Left ventricle myocardium superior (tissue), 1 donor: ENCODE results near the gene OPN3. TPM values are rescaled to one million over a fixed set of nuclear protein-coding genes. Genes with fewer than 3 reads are reported as not detected.
A peak's percentile ranks its signal among the peaks of the same experiment; 100 is the strongest.

Experiments
- ATAC-seq: fragments of 200-7000 bp; cut with Tn5 transposase; one replicate; pipeline ENCODE4 v1.9.1; 2020; ENCODE audit warnings: mild to moderate bottlenecking, moderate library complexity
- DNase-seq: peaks from one replicate; pipeline ENCODE4 v3.0.0-alpha.2; 2020
- intact Hi-C: fragments of 100-400 bp; cut with micrococcal nuclease; formaldehyde crosslinking; loops from one replicate; pipeline ENCODE4 v1.11.0; 2022
- total RNA-seq: library from RNA; stranded (reverse); fragmentation: NEBNext Ultra II Directional; extraction: Animal tissue kit (Norgen Biotek cat#: 25700); gene quantifications from one replicate; pipeline ENCODE4 v1.2.1, GENCODE V29; 2021
- donor health status: DM: no; HTN: yes; CAD: no; lungs with severe emphysema.

The OPN3 gene
- total RNA-seq, 1 donor from 2014 or later: 4.3 TPM

DNA sequence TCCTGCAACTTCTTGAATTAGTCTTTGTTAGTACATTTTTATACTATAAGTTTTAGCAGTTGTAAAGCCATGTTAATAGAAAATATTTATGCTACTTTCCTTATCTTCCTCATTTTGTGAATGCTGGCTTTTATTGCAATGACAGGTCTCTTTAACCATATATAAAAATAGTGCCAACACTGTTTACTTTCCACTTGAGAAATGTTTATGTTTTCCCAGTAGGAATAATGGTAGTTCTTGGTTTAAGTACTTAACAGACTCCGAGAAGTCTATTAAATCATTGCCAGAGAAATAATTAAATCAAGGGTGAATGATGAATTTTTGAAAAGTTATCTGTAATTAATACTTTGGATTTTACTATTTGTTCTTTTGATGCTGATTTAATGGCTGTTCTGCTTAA, 9.7 kb downstream of the OPN3 start:
- ATAC-seq (no peak), DNase-seq (no peak)
- intact Hi-C loops: loop anchor here (10.0 kb wide), 1 partner anchor 106 kb away; no protein-coding TSS in a partner anchor

DNA sequence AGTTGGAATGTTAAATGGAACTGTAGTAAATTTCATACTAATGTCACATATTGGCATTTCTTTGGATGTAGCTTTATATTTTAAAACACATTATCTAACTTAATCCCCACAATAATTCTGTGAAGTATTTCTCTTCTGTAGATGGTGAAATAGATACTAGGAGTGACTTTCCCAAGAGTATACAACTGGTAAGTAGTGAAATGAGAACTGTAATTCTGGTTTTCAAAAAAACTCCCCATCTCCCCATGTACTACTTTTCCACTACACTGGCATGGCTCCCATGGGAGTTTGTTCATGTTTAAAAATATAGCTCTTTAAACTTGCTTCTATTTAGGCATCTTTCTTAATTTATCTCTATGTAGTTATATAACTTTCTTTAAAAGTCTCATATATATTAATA, 10.2 kb downstream of the OPN3 start:
- intact Hi-C loops: loop anchor here (10.0 kb wide), 1 partner anchor 105 kb away; no protein-coding TSS in a partner anchor
- DNase-seq (no peak), ATAC-seq (no peak)

DNA sequence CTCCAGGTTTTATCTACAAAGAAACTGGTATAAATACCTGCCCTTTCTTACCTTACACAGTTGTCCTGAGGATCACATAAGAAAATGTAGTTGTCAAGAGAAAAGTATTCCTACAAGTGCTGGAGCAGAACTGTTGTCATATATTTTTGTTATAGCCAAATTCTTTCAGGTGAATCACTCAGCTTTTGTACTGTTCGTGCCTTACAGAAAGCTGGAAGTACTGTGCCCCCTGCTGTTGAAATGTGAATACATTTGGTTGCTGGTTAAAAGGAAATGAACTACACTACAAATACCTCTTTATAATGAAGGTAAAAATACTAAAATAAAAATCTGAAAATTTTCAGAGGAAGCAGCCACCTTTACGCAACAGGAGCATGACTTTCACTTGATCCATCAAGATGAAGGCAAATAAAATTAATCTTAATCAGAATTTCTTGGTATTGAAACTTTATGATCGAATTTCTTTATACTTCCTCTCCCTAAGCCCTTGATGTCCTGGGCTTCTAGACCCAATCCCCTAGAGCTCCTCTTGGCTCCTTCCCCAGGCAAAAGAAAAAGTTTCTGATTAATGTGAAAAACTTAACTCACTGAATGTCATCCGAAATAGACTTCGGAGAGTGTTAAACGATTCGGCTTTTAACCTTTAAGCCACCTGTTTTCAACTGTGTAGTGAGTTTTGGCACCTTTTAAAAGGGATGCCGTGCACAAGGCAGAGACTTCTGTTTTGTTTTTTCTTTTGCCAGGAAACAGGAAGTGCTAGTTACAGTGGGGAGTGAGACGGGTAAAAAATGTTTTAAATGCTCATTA, 12.5 kb downstream of the OPN3 start:
- DNase-seq (no peak), ATAC-seq (no peak)
- intact Hi-C loops: no loop called here

DNA sequence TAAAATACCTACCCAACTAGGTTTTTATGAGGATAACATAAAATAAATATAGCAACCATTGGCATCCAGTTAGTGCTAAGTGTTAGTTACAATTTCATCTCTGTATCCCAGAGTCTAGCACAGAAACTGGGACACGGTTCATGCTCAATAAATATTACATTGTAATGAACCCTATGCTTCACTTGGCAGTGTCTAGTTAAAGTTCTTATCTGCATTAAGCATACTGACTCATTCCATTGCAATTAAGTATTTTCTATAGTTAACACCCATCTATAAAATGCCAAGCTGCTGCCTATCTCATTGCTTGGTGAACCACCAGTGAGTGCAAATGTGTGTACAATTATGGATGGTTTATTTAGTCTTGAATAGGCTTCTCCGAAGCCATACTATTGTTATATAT, 15.2 kb downstream of the OPN3 start:
- intact Hi-C loops: no loop called here
- DNase-seq (no peak), ATAC-seq (no peak)

DNA sequence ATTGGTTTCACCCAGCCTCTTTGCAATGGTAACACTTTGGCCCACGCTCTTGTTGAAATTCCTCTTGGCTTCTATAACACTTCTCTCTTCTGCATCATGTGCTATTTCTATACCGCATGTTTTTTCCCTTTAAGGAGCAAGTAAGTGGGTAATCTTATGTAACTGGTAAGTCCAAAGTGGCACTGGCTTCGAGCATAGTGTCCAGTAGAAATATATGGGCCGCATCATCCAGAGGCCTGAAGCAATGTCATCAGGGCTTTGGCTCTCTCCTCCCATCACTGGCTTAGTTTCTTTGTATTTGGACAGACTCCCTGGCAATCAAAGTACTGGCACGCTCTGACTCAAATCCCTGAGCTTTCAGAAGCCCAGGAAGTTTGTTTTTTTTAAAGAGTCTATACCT, 17.5 kb downstream of the OPN3 start:
- intact Hi-C loops: no loop called here
- ATAC-seq (peak; percentile 47), DNase-seq (no peak)

DNA sequence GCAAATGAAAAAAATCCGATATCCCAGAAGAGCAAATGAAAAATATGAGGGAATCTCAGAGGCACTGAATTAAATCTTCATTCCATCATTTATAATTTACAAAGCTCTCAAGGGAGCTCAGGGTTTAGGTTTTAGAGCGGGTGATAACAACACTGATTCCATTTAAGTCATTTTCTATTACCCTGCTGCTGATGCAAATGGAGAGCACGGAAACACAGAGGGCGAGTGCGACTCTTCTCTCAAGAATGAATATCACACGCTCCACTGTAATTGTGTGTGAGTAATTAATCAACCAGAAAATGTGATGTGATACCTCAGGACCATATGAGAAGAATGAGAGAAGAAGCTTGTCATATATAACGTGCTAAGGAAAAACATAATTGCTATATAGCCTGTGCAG, 22.7 kb downstream of the OPN3 start:
- intact Hi-C loops: loop anchor here (10.0 kb wide), 1 partner anchor 227 kb away; the partner anchor contains the start of gene EXO1
- no peak for DNase-seq
- ATAC-seq: no peak

DNA sequence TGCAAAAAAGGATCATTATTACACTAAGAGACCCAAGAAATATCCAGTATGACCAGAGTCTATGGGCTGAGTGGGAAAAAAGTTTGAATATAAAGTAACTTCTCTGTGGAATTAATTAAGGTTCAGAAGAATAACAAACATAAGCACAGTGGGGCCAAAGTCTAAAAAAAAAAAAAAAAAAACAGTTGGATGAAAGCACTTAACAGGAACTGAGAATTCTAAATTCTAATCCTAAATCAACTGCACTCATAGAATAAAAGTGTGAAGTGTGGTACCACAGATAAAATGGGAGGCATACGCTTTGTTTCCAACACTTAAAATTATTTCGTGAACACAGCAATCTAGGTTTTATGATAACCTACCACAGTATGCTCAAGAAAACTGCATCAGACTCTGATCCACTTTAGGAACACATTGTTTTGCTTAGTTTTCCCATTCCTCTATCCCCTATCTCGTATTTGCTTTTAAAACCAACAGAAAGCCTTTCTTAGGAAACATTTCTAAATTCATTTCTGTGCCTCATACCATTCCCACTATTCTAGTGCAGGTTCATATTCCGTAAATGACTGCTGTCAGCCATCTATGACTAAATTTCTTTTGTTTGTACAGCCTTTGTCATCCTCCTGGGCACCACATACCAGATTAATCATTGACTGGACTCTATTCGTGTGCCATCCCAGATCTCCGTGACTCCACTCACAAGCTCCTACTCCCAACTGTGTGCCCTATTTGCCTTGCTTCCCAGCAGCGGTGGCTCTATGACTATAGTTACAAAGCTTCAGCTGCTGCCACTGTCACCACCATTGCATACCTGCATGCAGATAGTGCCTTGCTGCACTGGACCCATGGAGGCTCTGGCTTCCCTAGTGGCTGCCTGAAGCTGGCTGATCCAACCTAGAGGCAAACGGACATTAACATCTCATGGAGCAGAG, 24.9 kb downstream of the OPN3 start:
- DNase-seq (no peak), ATAC-seq (no peak)
- intact Hi-C loops: loop anchor here (10.0 kb wide), 1 partner anchor 229 kb away; the partner anchor contains the start of gene EXO1

DNA sequence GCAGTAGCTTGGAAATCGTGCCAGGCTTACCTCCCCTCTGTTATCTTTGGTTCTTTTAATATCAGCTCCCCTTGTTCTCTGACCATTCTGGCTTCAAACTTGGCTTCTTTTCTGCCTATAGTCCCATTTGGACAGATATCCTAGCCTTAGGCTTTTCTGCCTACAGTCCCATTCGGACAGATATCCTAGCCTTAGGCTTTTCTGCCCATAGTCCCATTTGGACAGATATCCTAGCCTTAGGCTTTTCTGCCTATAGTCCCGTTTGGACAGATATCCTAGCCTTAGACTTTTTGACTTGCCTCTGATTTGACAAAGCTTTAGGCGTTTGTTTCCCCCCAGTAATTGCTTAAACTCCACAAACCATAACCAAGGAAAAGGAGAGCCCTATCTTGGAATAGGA, 25.6 kb downstream of the OPN3 start:
- no peak for DNase-seq
- no peak for ATAC-seq
- intact Hi-C loops: loop anchor here (10.0 kb wide), 1 partner anchor 230 kb away; the partner anchor contains the start of gene EXO1

DNA sequence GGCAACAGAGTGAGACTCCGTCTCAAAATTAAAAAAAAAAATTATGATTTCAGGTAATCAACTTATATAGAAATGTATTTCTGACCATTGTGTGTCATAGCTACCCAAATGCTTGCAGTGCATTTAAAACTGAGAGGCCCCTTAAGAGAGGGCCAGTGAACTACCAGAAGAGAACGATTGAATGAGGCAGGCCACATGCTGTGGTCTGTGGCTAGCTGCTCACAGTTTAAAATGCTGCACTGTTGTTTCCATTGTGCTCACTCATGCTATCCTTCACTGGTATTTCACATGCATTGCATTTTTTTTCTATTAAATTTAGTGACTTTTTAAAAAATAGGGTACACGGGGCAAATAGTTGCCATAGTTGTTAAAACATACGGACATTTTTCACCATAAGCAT, 26.0 kb downstream of the OPN3 start:
- intact Hi-C loops: loop anchor here (10.0 kb wide), 1 partner anchor 231 kb away; the partner anchor contains the start of gene EXO1
- DNase-seq: no peak
- no peak for ATAC-seq

DNA sequence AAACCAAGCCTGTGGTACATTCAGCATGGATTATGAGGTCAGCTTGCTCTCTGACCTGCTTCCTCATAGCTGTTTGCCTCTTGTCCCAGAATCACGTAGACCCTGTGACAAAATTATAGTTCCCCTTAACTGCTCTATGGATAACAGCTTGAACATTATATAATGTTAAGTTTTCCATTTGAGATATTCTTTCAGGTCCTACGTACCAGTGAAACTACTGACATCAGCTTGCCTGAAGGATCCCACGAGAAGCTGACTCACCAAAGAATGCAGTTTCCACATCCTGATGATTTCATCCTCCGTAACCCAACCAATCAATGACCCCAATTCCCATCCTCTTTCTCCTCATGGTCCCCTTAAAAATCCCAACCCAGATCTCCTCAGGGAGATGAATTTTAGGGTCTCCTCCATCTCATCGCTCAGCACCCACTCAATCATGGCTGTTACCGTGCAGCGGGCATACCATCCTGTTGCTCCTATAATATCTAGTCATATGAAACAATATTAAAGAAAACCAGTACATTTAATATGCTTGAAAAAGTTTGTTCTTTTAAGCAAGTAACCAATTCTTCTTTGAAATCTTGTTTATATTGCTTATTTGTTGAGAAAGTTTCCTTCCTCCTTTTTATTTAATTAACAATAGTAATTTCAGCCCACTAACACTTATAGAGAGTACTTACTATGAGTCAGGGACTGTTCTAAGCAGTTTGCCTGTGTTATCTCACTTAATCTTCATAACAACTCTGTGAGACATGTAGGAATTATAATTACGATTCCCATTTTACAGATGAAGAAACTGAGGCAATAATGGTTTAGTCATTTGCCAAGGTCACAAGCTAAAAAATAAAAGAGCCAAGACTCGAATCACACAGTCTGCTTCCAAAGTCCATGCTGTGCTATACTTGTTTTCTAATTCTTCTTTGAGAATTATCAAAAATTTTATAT, 27.4 kb downstream of the OPN3 start:
- DNase-seq (no peak), ATAC-seq (no peak)
- intact Hi-C loops: loop anchor here (10.0 kb wide), 1 partner anchor 232 kb away; the partner anchor contains the start of gene EXO1

DNA sequence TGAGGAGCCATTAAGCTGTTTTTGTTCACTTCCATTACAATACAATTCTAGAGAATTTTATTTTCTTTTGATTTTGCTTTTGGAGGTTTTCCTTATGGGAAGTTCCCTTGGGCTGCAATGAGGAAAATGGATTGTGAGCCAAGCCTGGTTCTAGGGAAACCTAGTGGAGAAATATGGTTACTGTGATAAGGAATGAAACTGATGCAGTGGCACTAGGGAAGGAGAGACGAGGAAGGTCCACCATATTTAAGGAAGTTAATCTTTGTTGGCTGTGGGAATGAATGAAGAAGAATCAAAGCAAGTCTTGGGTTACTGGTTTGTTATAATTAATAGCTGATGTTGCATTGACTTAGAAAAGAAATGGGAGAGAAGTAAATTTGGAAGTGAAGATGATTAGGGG, 28.4 kb downstream of the OPN3 start:
- intact Hi-C loops: loop anchor here (10.0 kb wide), 1 partner anchor 233 kb away; the partner anchor contains the start of gene EXO1
- ATAC-seq (no peak), DNase-seq (no peak)

DNA sequence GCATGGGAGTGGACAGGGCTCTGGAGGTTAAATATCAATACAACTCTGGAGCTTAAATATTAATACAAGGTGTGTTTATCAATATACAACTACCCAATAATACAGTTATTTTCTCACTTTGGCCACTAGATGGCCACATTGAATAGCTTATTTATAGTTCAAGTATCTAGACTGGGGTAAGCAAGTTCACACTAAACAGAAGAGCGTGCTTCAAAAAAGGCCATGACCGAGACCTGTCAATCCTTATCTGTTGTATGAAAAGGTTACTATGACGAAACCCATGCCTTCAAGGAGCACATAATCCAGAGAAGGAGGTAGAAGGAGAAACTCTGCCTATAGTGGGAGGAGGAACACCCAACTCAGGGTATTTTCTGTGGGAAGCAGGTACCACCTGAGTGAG, 29.1 kb downstream of the OPN3 start:
- intact Hi-C loops: loop anchor here (10.0 kb wide), 1 partner anchor 234 kb away; the partner anchor contains the start of gene EXO1
- ATAC-seq: peak; percentile 91
- DNase-seq: no peak

DNA sequence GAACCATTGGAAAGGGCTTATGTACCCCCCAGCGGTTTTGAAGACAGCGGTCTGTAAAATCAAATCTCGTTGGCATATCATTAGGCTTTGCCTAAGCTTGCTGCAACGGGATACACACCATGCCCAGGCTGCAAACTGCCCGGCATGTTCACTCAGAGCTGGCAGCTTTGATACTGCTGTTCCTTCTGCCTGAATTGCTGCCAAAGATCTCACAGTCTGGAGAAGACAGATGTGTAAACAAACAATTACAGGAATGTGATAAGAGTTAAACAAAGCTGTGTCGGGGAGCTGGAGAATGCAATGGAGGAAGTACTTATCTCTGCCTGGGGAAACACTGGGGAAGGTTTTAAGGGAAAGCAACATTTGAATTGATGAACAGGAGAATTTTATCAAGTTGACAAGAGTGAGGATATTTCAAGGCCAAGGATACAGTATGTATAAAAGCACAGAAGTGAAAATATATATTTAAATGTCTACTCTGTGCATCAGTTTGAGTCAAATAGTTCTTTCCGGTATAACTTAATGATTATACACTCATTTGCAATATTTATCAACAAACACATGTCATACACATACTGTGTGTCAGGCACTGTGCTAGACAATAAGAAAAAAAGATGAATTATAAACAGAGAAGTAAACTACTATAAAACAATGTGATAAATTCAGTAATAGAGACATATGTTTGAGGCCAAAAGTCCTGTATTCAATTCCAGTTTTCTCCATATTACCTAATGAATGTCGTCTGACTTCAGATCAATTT, 29.9 kb downstream of the OPN3 start:
- ATAC-seq: peak; percentile 85
- no peak for DNase-seq
- intact Hi-C loops: loop anchor here (10.0 kb wide), 1 partner anchor 235 kb away; the partner anchor contains the start of gene EXO1

DNA sequence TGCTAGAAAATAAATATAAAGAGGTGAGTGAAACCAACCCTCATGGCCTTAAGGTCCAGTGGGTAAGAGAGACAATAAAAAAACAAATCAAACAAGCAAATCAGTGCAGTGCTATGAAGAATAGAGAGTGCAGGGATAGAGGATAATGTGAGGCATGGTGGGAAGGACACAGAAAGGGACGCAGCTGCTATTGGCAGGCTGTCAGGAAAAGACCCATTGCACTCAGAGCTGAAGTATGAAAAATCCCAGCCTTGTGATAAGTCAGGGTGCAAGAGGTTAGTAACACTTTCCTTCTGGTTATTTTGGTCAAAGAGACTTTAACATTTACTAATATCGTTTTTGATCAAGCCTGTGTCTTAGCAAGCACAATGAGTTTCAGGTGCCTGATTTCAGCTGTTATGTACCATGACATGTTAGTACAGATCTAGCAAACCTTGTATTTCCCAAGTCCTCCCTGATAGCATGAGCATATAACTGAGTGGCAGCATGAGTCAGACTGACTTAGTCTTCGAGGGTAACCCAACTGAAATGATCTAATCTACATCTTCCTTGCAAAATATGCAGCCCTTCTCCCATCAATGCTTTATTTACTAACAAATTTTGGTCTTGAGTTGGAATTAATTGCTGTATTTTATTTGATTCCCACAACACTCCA, 31.7 kb downstream of the OPN3 start:
- DNase-seq: no peak
- intact Hi-C loops: no loop called here
- ATAC-seq: no peak

DNA sequence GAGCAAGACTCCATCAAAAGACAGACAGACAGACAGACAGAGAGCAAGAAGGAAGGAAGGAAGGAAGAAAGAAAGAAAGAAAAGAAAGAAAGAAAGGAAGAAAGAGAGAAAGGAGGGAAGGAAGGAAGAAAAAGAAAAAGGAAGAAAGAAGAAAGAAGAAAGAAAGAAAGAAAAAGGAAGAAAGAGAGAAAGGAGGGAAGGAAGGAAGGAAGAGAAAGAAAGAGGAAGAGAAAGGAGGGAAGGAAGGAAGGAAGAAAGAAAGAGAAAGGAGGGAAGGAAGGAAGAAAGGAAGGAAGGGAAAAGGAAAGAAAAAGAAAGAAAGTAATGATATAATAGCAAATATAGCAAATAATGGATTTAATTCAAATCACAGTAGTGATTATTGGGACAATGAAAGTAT, 32.7 kb downstream of the OPN3 start:
- intact Hi-C loops: no loop called here
- DNase-seq (no peak), ATAC-seq (no peak)

DNA sequence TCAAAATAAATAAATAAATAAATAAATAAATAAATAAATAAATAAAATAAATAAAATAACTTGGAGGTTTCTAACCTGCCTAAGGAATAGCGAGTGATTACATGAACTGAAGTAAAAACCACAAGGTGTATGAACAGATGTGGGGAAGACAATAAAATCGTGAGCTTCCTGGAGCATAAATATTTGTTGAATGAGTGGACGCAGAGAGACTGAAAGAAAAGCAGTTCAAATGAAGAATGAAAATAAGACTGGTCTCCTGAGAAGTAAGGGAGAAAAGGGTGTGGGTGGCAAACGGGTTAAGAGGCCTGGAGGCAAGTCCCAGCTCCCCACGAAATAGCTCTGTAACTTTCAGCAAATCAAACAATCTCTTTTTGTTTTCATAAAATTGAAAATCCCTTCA, 33.6 kb downstream of the OPN3 start:
- DNase-seq (no peak), ATAC-seq (no peak)
- intact Hi-C loops: no loop called here

DNA sequence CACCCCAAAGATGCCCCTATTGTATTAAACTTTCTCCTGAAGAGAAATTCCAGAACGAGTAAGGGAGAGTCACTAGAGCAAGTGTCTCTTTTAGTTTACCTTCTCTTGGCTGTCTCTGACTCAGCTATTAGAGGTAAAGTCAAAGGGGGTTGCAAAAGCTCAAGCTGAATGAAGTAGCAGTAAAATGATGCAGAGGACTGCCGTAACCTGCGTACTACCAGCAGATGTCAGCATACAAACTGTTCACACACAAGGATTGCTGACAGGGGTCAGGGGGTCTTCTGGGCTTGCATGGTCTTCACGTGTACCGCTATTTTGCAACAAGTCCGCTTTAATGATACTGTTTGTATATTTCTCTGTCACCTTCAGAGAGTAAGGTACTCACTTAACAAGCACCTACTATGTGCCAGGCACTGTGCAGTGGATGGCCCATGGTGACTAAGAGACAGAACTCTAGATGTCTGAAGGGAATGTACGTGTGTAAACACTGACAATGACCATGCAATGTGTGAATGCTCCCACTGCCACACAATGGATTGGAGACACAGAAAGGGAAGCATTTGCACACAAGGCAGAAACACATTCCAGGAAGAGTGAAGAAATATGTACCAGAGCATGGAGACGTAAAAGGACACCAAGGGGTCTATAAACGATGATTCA, 34.9 kb downstream of the OPN3 start:
- intact Hi-C loops: no loop called here
- ATAC-seq (no peak), DNase-seq (no peak)
